ENCODE measurements around the gene ANP32A.

Gene ANP32A

GRCh38 chr15:68743256-68743655, 77.4 kb downstream of the ANP32A start:
- DNase-seq (ENCODE audit: low spot score): no peak

- DNase-seq (ENCODE audit: low spot score): no peak
Observed at GRCh38 chr15:68739390-68740080, 81.2 kb downstream of the ANP32A start.

- DNase-seq (ENCODE audit: low spot score): no peak
Observed at GRCh38 chr15:68735610-68736009, 85.1 kb downstream of the ANP32A start.

- DNase-seq (ENCODE audit: low spot score): no peak
Observed at GRCh38 chr15:68734881-68735280, 85.8 kb downstream of the ANP32A start.

- no peak for DNase-seq (ENCODE audit: low spot score)
Observed at GRCh38 chr15:68734352-68734751, 86.3 kb downstream of the ANP32A start.

- no peak for DNase-seq (ENCODE audit: low spot score)
Observed at GRCh38 chr15:68733666-68734065, 87.0 kb downstream of the ANP32A start.

GRCh38 chr15:68732451-68732850, 88.2 kb downstream of the ANP32A start:
- no peak for DNase-seq (ENCODE audit: low spot score)

- DNase-seq (ENCODE audit: low spot score): no peak
Observed at GRCh38 chr15:68730976-68731897, 89.5 kb downstream of the ANP32A start.

GRCh38 chr15:68730471-68730919, 90.2 kb downstream of the ANP32A start:
- no peak for DNase-seq (ENCODE audit: low spot score)

GRCh38 chr15:68729789-68730411, 90.8 kb downstream of the ANP32A start:
- no peak for DNase-seq (ENCODE audit: low spot score)
